Omental fat pad (tissue), 4 donors: ENCODE data around the gene ZSWIM4. TPM values are rescaled to one million over a fixed set of nuclear protein-coding genes. Genes with fewer than 3 reads are reported as not detected.

ENCODE experiments used
- ATAC-seq: fragments of 150-250 bp; one replicate; pipeline ENCODE4 v1.9.1; 2016; ENCODE audit warnings: mild to moderate bottlenecking, moderate library complexity; ENCODE audit not compliant: low FRiP score
- DNase-seq: peaks from one replicate; pipeline ENCODE4 v3.0.0-alpha.2; 2019; ENCODE audit warnings: low spot score
- CTCF ChIP-seq, 3 donors: fragments of 450-650 bp; IDR thresholded peaks; one replicate each; pipeline ENCODE4 v1.5.1; 2016 to 2017; ENCODE audit warnings: antibody characterized with exemption in 3 of 3, mild to moderate bottlenecking in 3 of 3, moderate library complexity in 2 of 3
- total RNA-seq, 4 donors: library from RNA; depleted of rRNA; stranded (reverse); fragments of >200 nt; gene quantifications; one replicate each; pipeline ENCODE4 v1.1.0, GENCODE V29; 2016

Gene ZSWIM4
- total RNA-seq, 4 donors from 2014 or later, result 3.8 to 5.2 (median 4.6) TPM

GRCh38 chr19:13813147-13813546 is 17.9 kb downstream of the ZSWIM4 start:
- TF ChIP-seq CTCF (IDR thresholded peaks at IDR 0.05), result no peak
- ATAC-seq, result no peak
- no peak for DNase-seq

- TF ChIP-seq CTCF (IDR thresholded peaks at IDR 0.05), result no peak
- ATAC-seq, result no peak
- no peak for DNase-seq
These were observed 19.3 kb downstream of the ZSWIM4 start for GRCh38 chr19:13814550-13814949.

- ATAC-seq, result no peak
- TF ChIP-seq CTCF (IDR thresholded peaks at IDR 0.05), result no peak
- no peak for DNase-seq
These were observed 21.9 kb downstream of the ZSWIM4 start for GRCh38 chr19:13817018-13817614.

GRCh38 chr19:13817615-13818371 is 22.6 kb downstream of the ZSWIM4 start:
- peak; percentile 42 for ATAC-seq
- no peak for DNase-seq
- TF ChIP-seq CTCF (IDR thresholded peaks at IDR 0.05), result no peak

GRCh38 chr19:13819238-13819637 is 24.0 kb downstream of the ZSWIM4 start:
- no peak for ATAC-seq
- no peak for DNase-seq
- no peak for TF ChIP-seq CTCF (IDR thresholded peaks at IDR 0.05)

- no peak for ATAC-seq
- no peak for DNase-seq
- TF ChIP-seq CTCF (IDR thresholded peaks at IDR 0.05), result no peak
These were observed 26.0 kb downstream of the ZSWIM4 start for GRCh38 chr19:13821292-13821691.

GRCh38 chr19:13823256-13823655 is 28.0 kb downstream of the ZSWIM4 start:
- ATAC-seq (no peak), DNase-seq (no peak)
- no peak for TF ChIP-seq CTCF (IDR thresholded peaks at IDR 0.05)
